NCI-H146 treated with DMSO at 0.1 percent for 48 hours (cell line): Measurements from ENCODE around the gene AQP2.
A peak's percentile ranks its signal among the peaks of the same experiment; 100 is the strongest.

Experiments used
- DNase-seq: peaks from one replicate; lab custom pipeline; 2025; ENCODE audit not compliant: unreplicated experiment; lab: John Stamatoyannopoulos, UW

AQP2 gene

GRCh38 chr12:49939707-49940106, 10.8 kb upstream of the AQP2 start:
- no peak for DNase-seq

- DNase-seq: no peak
Measured at GRCh38 chr12:49941556-49942511, 8.7 kb upstream of the AQP2 start.

DNA sequence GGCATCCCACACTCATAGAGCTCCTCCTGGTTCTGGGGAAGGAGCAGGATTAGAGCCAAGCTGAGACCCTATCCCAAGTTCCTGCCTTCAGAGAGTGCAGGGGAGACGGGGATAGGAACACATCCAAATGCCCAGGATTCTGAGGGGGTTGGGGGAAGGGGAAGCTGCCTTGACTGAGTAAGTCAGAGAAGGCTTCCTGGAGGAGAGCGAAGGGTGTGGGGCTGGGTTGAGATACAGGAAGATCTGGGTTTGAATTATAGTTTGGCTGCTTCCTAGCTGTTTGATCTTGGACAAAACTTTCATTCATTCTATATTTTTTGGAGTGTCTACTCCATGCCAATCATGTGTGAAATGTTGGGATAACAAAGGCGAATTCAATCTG, 8.0 kb upstream of the AQP2 start:
- DNase-seq: no peak

- no peak for DNase-seq
Measured at GRCh38 chr12:49942921-49943624, 7.5 kb upstream of the AQP2 start.

DNA sequence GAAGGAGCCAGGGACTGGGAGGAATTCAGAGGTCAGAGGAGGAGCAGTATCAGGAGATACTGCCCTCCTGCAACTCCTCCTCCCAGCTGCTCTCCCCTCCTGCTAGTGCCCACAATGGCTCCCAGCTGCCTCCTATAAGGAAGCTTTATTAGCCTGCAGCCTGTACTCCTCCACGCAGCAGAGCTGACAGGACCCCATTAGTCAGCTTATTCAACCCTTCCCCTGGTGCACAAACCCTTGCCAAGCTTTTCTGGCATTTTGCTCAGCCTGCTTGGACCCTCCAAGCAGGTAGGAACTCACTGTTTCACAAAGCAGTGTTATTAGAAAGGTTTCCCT, 6.9 kb upstream of the AQP2 start:
- DNase-seq: no peak

DNA sequence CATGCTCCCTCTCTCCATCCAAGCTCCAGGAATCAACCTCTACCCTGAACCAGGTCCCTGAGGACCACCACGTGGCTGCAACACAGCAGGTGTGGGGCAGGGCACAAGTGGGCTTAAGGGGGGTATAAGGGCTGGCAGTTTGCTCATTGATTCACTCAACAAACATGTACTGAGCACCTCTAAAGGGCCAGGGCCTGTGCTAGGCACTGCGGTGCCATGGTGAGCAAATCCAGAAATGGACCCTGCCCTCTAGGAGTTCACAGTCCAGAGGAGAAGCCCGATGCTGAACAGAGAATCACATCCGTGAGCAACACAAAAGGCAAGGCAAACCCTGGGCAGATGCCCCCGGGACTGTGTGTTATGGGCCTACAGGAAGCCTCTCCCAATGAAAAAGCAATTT, 6.5 kb upstream of the AQP2 start:
- no peak for DNase-seq

DNA sequence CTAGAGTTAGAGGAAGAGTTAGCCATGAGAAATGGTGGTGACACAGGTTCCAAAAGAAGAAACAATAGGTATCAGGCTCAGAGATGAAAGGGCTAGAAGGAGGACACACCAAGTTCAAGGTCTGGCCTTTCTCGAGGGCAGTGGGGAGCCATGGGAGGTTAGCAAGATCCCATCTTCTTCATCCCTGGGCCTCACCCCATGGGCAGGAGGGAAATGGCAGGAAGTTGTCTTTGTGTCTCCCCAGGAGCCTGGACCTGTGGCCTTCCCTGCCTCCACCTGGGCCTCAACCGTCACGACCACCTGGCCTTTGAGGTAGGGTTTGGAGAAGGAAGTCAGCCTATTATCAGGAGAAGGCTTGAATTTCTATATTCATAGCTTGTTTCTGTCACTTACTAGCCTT, 5.8 kb upstream of the AQP2 start:
- DNase-seq: no peak

DNA sequence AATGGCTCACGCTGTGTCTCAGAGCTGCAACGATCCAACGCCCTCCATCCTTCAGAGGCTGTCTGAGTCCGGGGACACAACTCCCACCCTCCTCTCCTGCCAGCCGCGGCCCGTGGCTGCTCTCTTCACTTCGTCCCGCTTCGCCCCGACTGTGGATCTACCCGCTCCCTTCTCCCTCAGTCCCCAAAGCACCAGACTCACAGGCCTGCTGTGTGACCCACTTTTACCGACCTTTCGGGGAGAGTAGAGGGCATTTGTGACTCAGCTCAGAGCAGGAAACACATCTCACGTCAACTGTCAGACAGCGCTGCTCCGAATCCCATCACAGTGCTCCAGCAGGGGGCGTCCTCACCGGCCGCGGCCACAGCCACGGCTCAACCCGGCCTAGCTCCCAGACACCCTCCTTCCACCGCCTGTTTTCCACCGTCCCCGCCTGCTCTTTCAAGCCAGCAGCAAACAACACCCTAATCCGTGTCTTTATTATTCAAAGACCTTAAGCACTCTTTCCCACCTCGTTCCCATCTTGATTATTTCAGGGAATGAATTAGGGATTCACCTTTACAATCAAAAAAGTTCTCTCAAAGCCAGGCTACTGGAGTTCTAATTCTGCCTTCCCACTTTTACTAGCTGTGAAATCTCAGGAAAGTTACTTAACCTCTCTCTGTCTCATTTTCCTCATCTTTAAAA, 5.0 kb upstream of the AQP2 start:
- peak; percentile 35 for DNase-seq

GRCh38 chr12:49946086-49946485, 4.5 kb upstream of the AQP2 start:
- DNase-seq: no peak

- DNase-seq: no peak
Measured at GRCh38 chr12:49946497-49946896, 4.0 kb upstream of the AQP2 start.

DNA sequence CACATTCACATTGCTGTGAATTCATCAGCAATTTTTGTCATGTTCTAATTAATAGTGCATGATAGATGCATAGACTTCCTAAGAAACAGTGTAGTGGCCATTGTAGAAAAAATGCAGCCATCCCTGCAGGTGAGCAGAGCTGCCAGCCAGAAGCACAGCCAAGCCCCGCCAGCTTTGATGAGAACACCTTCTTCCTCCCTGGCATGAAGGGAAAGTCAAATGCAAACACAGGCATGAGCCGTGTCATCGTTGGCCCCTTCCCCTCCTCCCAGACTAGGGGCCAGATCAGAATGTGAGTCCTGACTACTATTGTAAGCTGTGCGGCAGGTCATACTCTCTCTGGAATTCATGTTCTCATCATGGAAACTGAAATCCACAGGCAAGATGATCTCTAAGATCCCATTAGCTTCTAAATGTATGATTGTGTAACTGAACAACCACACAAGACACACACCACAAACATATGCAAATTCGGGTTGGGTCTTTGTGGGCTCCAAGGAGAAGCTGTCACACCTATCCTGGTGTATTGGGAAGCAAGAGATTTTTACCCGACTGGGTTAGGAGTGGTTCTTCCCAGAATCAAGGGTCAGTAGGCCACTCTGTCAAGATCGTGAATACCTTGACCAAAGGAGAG, 2.8 kb upstream of the AQP2 start:
- no peak for DNase-seq

DNA sequence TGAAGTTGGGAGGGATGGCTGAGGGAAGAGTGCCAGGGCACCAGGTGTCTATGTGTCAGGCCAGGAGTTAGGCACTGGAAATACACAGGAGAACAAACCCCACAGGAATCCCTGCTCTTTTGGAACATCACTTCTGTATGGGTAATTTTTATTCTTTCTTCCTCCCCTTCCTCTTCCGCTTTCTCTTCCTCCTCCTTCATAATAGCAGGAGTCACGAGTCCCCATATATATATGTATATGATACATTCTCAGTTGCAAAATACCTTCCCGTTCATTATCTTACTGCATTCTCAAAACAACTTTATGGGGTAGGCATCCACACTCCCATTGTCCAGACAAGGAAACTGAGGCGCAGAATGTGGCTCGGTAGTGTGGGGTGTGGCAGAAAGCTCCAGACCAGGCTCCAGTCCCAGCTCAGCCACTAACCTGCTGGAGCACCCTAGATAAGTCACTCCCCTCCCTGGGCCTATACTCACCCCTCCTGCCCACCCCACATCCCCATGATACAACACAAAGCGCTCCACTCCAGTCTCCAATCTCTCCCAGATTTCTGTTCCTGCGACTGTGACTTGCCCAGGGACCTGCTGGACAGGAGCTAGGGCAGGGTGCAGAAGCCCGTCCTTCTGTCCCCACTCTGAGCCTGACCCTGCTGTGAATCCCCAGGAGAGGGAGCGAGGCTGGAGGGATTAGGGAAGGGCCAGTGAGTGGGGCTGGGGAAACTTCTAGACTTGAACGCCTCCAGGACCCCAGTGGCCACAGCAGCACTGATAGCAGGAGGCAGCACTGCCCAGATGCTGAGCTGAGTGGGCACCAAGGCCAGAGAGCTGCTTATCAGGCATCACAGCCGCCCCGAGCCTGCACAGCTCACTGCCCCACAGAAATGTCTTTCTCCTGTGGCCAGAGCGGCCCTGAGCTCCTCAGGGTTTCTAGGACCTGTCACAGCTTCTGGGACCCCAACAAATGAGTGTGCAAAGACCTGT, 1.4 kb upstream of the AQP2 start:
- no peak for DNase-seq

- DNase-seq: no peak
Measured at GRCh38 chr12:49949866-49950265, 671 bp upstream of the AQP2 start.

DNA sequence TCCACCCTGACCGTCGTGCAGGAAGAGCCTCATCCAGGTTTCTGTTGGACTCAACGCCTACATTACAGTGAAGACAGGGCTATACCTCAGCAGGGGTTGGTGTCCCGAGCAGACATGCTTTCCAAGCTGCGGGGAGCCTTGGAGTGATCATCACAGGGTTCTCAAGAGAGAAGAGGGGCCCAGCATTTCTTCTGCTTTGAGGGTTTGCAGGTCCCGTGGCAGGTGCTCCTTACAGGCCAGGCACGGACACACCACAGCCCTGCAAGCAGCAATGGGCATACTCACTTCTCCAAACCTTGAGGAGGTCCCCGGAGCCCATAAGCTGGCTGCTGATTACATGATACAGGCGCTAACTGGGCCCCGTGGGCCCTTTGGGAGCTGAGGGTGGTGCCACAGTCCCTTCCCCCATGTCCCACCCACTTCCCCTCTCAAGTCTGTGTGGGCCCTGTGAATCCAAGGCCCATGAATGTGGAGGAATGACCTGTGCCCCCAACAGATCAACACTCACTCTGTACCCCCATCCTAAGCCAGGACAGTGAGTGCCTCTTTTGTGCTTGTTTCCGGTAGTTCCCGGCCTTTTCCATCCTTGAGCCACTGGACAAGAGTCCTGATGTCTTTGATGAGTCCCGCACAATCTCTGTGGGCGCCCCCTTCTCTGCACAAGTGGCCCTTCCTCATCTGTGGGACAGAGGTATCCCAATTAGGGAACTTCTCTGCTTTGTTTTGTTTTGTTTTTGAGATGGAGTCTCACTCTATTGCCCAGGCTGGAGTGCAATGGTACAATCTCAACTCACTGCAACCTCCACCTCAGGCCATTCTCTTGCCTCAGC, 1.1 kb downstream of the AQP2 start:
- DNase-seq: no peak

GRCh38 chr12:49952391-49953055, 2.0 kb downstream of the AQP2 start:
- DNase-seq: no peak

GRCh38 chr12:49953151-49953550, 2.6 kb downstream of the AQP2 start:
- no peak for DNase-seq

DNA sequence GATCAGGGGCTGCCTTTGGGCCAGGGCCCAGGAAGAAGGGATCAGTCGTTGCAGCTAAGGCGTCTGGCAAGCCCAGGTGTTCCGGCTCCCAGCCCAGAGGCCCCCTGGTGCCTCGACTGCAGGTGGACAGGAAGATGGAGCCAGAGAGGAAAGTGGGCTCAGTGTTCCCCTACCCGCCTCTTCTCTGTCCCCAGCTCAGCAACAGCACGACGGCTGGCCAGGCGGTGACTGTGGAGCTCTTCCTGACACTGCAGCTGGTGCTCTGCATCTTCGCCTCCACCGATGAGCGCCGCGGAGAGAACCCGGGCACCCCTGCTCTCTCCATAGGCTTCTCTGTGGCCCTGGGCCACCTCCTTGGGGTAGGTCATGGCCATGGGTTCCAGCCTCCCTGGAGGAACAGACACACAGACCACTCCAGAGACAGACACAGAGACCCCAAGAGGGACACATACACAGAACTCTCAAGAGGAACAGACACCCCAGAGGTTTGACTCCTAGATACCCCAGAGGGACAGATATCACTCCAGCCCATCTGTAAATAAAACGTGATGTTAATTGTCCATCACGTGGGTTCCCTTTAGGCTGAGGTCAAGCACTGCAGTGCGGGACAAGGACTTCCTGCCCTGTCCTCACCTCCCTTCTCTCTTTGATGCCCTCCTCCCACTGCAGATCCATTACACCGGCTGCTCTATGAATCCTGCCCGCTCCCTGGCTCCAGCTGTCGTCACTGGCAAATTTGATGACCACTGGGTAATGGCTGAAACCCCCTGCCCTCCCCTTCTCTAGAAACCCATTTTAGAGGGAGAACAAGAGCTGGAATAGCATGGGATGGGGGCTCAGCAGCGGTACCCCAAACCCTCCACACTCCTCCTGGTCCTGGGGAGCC, 3.7 kb downstream of the AQP2 start:
- no peak for DNase-seq
